Measurements from ENCODE around the gene ACAA2. TPM values are rescaled to one million over a fixed set of nuclear protein-coding genes. Genes with fewer than 3 reads are reported as not detected.

ACAA2 gene
- total RNA-seq, 1 experiment from 2014 or later, result 50.8 TPM

- intact Hi-C loops (cut with micrococcal nuclease; ENCODE audit: unreplicated experiment) (no loop called here), in situ Hi-C loops (cut with HindIII; ENCODE audit: low pct_unique_long_range_greater_than_20kb, low sequenced_read_pairs) (no loop called here)
- no peak overlapping the region for H3K4me3 ChIP-seq (ENCODE audit: low read depth in 2 of 2, low read length in 2 of 2)
- TF ChIP-seq REST (IDR thresholded peaks at IDR 0.05; ENCODE audit: insufficient read depth in 1 of 2, low read depth in 2 of 2, low read length in 1 of 2) (no peak), CTCF (IDR thresholded peaks at IDR 0.05) (no peak), SIN3A (IDR thresholded peaks at IDR 0.05; ENCODE audit: borderline replicate concordance, insufficient read depth, low read depth, low read length) (no peak), TCF7L2 (IDR thresholded peaks at IDR 0.05; ENCODE audit: low read depth, low read length) (no peak), POLR2AphosphoS5 (IDR thresholded peaks at IDR 0.05; ENCODE audit: low read depth, low read length) (no peak)
- no peak for DNase-seq (ENCODE audit: low read depth, low spot score)
- no TSS peak for BruUV-seq (replicated peaks)
- no peaks in the 10 kb centered on the region for H3K27me3 ChIP-seq (ENCODE audit: control insufficient read depth, insufficient read depth, low read length)
- H3K4me1 ChIP-seq (ENCODE audit: control insufficient read depth, insufficient read depth, low read length), result no peaks in the 10 kb centered on the region
- no peak for ATAC-seq
- ChIA-PET POLR2A (no interaction called here), CTCF (no interaction called here)
- no peak overlapping the region for H3K27ac ChIP-seq (ENCODE audit: low read length)
- H3K9me3 ChIP-seq (ENCODE audit: control insufficient read depth, insufficient read depth, low read depth, low read length), result no peaks in the 10 kb centered on the region
- no peaks in the 10 kb centered on the region for H3K36me3 ChIP-seq (ENCODE audit: control insufficient read depth, insufficient read depth, low read length)
These were observed 68.0 kb downstream of the ACAA2 start for GRCh38 chr18:49745045-49746014.

GRCh38 chr18:49744376-49745008 is 68.8 kb downstream of the ACAA2 start:
- CTCF ChIA-PET, result no interaction called here
- DNase-seq (ENCODE audit: low read depth, low spot score) (no peak), ATAC-seq (no peak)
- POLR2A ChIA-PET, result interaction anchor here (0.6 to 0.7 kb wide), 2 partner anchors 9 to 18 kb away, joined by 6 to 10 read pairs; no protein-coding TSS in a partner anchor
- intact Hi-C loops (cut with micrococcal nuclease; ENCODE audit: unreplicated experiment), result no loop called here
- Histone ChIP-seq H3K4me1 (ENCODE audit: control insufficient read depth, insufficient read depth, low read length) (no peaks in the 10 kb centered on the region), H3K27me3 (ENCODE audit: control insufficient read depth, insufficient read depth, low read length) (no peaks in the 10 kb centered on the region), H3K27ac (ENCODE audit: low read length) (no peak overlapping the region), H3K4me3 (ENCODE audit: low read depth in 2 of 2, low read length in 2 of 2) (no peak overlapping the region), H3K36me3 (ENCODE audit: control insufficient read depth, insufficient read depth, low read length) (no peaks in the 10 kb centered on the region), H3K9me3 (ENCODE audit: control insufficient read depth, insufficient read depth, low read depth, low read length) (no peaks in the 10 kb centered on the region)
- in situ Hi-C loops (cut with HindIII; ENCODE audit: low pct_unique_long_range_greater_than_20kb, low sequenced_read_pairs), result no loop called here
- TF ChIP-seq SIN3A (IDR thresholded peaks at IDR 0.05; ENCODE audit: borderline replicate concordance, insufficient read depth, low read depth, low read length), result no peak
- TF ChIP-seq TCF7L2 (IDR thresholded peaks at IDR 0.05; ENCODE audit: low read depth, low read length), result no peak
- TF ChIP-seq POLR2AphosphoS5 (IDR thresholded peaks at IDR 0.05; ENCODE audit: low read depth, low read length), result no peak
- TF ChIP-seq REST (IDR thresholded peaks at IDR 0.05; ENCODE audit: insufficient read depth in 1 of 2, low read depth in 2 of 2, low read length in 1 of 2), result no peak
- no peak for TF ChIP-seq CTCF (IDR thresholded peaks at IDR 0.05)
- no TSS peak for BruUV-seq (replicated peaks)
